Neutrophil (primary cell): ENCODE data around the gene DIS3L2.

Experiments
- H3K27ac ChIP-seq: fragments of 200-600 bp; sonication (generic); 2 replicates; pipeline ENCODE4 v1.5.1; 2016; ENCODE audit warnings: mild to moderate bottlenecking, moderate library complexity
- H3K27me3 ChIP-seq: fragments of 200-600 bp; sonication (generic); 2 replicates; pipeline ENCODE4 v1.6.0; 2016; ENCODE audit warnings: mild to moderate bottlenecking
- H3K36me3 ChIP-seq: fragments of 200-600 bp; sonication (generic); 2 replicates; pipeline ENCODE4 v1.5.1; 2017
- H3K4me1 ChIP-seq, 2 experiments: fragments of 200-600 bp in 1 of 2; sonication (generic) in 1 of 2; 1 replicate in 1 of 2; 2 replicates in 1 of 2; pipeline versions ENCODE4 v1.5.1 to v1.6.1; 2013 to 2016; ENCODE audit warnings: low read depth in 1 of 2, low read length in 1 of 2, mild to moderate bottlenecking in 1 of 2, moderate library complexity in 1 of 2; ENCODE audit not compliant: control insufficient read depth in 1 of 2, insufficient read depth in 1 of 2
- H3K4me3 ChIP-seq, 2 experiments: fragments of 200-600 bp in 1 of 2; sonication (generic) in 1 of 2; 1 replicate in 1 of 2; 2 replicates in 1 of 2; pipeline ENCODE4 v1.5.1; 2013 to 2016; ENCODE audit warnings: low read depth in 1 of 2, low read length in 1 of 2, mild to moderate bottlenecking in 1 of 2, moderate library complexity in 1 of 2
- H3K9me3 ChIP-seq: fragments of 200-600 bp; sonication (generic); 2 replicates; pipeline ENCODE4 v1.5.1; 2016
- TF ChIP-seq, protein P1 (sequence below): fragments of 200-600 bp; sonication (generic); IDR thresholded peaks from 2 replicates; pipeline ENCODE4 v1.5.1; 2016; ENCODE audit warnings: antibody characterized with exemption

Gene DIS3L2

GRCh38 chr2:232225895-232226294 is 264.4 kb downstream of the DIS3L2 start:
- no peaks in the 10 kb centered on the region for H3K27me3 ChIP-seq
- H3K4me1 ChIP-seq: peaks cover 0 to 6% of the 10 kb centered on the region in 2 experiments
- no peak overlapping the region for H3K4me3 ChIP-seq
- TF ChIP-seq, protein P1, sequence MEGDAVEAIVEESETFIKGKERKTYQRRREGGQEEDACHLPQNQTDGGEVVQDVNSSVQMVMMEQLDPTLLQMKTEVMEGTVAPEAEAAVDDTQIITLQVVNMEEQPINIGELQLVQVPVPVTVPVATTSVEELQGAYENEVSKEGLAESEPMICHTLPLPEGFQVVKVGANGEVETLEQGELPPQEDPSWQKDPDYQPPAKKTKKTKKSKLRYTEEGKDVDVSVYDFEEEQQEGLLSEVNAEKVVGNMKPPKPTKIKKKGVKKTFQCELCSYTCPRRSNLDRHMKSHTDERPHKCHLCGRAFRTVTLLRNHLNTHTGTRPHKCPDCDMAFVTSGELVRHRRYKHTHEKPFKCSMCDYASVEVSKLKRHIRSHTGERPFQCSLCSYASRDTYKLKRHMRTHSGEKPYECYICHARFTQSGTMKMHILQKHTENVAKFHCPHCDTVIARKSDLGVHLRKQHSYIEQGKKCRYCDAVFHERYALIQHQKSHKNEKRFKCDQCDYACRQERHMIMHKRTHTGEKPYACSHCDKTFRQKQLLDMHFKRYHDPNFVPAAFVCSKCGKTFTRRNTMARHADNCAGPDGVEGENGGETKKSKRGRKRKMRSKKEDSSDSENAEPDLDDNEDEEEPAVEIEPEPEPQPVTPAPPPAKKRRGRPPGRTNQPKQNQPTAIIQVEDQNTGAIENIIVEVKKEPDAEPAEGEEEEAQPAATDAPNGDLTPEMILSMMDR: no peak
- no peak overlapping the region for H3K27ac ChIP-seq
- H3K36me3 ChIP-seq: no peaks in the 10 kb centered on the region
- H3K9me3 ChIP-seq: no peaks in the 10 kb centered on the region

- Histone ChIP-seq H3K4me1 (no peaks in the 10 kb centered on the region), H3K9me3 (no peaks in the 10 kb centered on the region), H3K27ac (no peak overlapping the region), H3K36me3 (no peaks in the 10 kb centered on the region), H3K27me3 (no peaks in the 10 kb centered on the region), H3K4me3 (no peak overlapping the region)
- TF ChIP-seq, protein P1: no peak
Measured at GRCh38 chr2:232228332-232228731, 266.8 kb downstream of the DIS3L2 start.

- Histone ChIP-seq H3K27ac (no peak overlapping the region), H3K4me1 (no peaks in the 10 kb centered on the region), H3K27me3 (no peaks in the 10 kb centered on the region), H3K4me3 (no peak overlapping the region), H3K36me3 (no peaks in the 10 kb centered on the region), H3K9me3 (no peaks in the 10 kb centered on the region)
- TF ChIP-seq, protein P1: no peak
Measured at GRCh38 chr2:232228971-232229894, 267.7 kb downstream of the DIS3L2 start.

DNA sequence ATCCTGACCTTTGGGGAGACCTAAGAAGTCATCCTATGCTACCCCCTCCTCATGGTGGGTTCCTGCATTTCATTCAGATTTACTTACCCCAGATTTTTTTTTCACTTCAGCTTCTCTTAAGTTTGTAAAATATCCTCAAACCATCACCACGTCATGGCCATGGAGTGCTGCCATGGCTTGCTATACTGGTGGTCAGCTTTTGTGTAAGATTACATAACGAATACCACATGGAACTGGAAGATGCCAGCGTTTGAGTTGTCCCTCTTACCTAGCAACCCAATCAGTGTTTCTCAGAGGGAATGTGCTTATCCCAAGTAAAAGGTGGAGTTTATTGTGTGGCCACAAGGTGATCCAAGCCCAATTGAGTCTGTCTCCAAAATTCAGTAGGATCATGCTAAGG is 268.4 kb downstream of the DIS3L2 start:
- Histone ChIP-seq H3K9me3 (no peaks in the 10 kb centered on the region), H3K4me1 (no peaks in the 10 kb centered on the region), H3K36me3 (no peaks in the 10 kb centered on the region), H3K27ac (no peak overlapping the region), H3K4me3 (no peak overlapping the region), H3K27me3 (no peaks in the 10 kb centered on the region)
- TF ChIP-seq, protein P1: no peak

- Histone ChIP-seq H3K27ac (no peak overlapping the region), H3K9me3 (no peaks in the 10 kb centered on the region), H3K27me3 (no peaks in the 10 kb centered on the region), H3K4me1 (no peaks in the 10 kb centered on the region), H3K4me3 (no peak overlapping the region), H3K36me3 (no peaks in the 10 kb centered on the region)
- TF ChIP-seq, protein P1: no peak
Measured at GRCh38 chr2:232230560-232230959, 269.0 kb downstream of the DIS3L2 start.
